ENCODE data around the gene JPH3. TPM values are rescaled to one million over a fixed set of nuclear protein-coding genes. Genes with fewer than 3 reads are reported as not detected.

The JPH3 gene
- total and polyA plus RNA-seq, 2 donors, result 0.53 to 0.95 TPM

- H3K4me3 ChIP-seq (ENCODE audit: low read depth, low read length), result no peak overlapping the region
- no peak overlapping the region for H3K27ac ChIP-seq (ENCODE audit: low read depth)
- no peak for DNase-seq (ENCODE audit: extremely low spot score)
- 78% methylated on average over 12 of the region's 12 CpGs for WGBS
- H3K36me3 ChIP-seq (ENCODE audit: insufficient read depth), result no peaks in the 10 kb centered on the region
- H3K4me1 ChIP-seq (ENCODE audit: insufficient read depth), result no peaks in the 10 kb centered on the region
These were observed 15.9 kb downstream of the JPH3 start for GRCh38 chr16:87618216-87618615.

GRCh38 chr16:87619360-87620200 is 17.3 kb downstream of the JPH3 start:
- H3K27ac ChIP-seq (ENCODE audit: low read depth), result no peak overlapping the region
- DNase-seq (ENCODE audit: extremely low spot score), result no peak
- 57% methylated on average over 26 of the region's 26 CpGs for WGBS
- no peaks in the 10 kb centered on the region for H3K4me1 ChIP-seq (ENCODE audit: insufficient read depth)
- no peaks in the 10 kb centered on the region for H3K36me3 ChIP-seq (ENCODE audit: insufficient read depth)
- H3K4me3 ChIP-seq (ENCODE audit: low read depth, low read length), result no peak overlapping the region

- H3K4me3 ChIP-seq (ENCODE audit: low read depth, low read length), result no peak overlapping the region
- no peak overlapping the region for H3K27ac ChIP-seq (ENCODE audit: low read depth)
- no peak for DNase-seq (ENCODE audit: extremely low spot score)
- 12% methylated on average over 5 of the region's 5 CpGs for WGBS
- no peaks in the 10 kb centered on the region for H3K36me3 ChIP-seq (ENCODE audit: insufficient read depth)
- no peaks in the 10 kb centered on the region for H3K4me1 ChIP-seq (ENCODE audit: insufficient read depth)
These were observed 17.8 kb downstream of the JPH3 start for GRCh38 chr16:87620201-87620495.

GRCh38 chr16:87621550-87621829 is 19.2 kb downstream of the JPH3 start:
- DNase-seq (ENCODE audit: extremely low spot score), result no peak
- Histone ChIP-seq H3K4me3 (ENCODE audit: low read depth, low read length) (no peak overlapping the region), H3K4me1 (ENCODE audit: insufficient read depth) (no peaks in the 10 kb centered on the region), H3K36me3 (ENCODE audit: insufficient read depth) (no peaks in the 10 kb centered on the region), H3K27ac (ENCODE audit: low read depth) (no peak overlapping the region)
- WGBS, result 40% methylated on average over 8 of the region's 8 CpGs

- WGBS, result 47% methylated on average over 15 of the region's 15 CpGs
- Histone ChIP-seq H3K36me3 (ENCODE audit: insufficient read depth) (no peaks in the 10 kb centered on the region), H3K27ac (ENCODE audit: low read depth) (no peak overlapping the region), H3K4me1 (ENCODE audit: insufficient read depth) (no peaks in the 10 kb centered on the region), H3K4me3 (ENCODE audit: low read depth, low read length) (no peak overlapping the region)
- DNase-seq (ENCODE audit: extremely low spot score), result no peak
These were observed 19.8 kb downstream of the JPH3 start for GRCh38 chr16:87621976-87622713.

GRCh38 chr16:87622756-87623319 is 20.5 kb downstream of the JPH3 start:
- Histone ChIP-seq H3K4me3 (ENCODE audit: low read depth, low read length) (no peak overlapping the region), H3K27ac (ENCODE audit: low read depth) (no peak overlapping the region), H3K36me3 (ENCODE audit: insufficient read depth) (no peaks in the 10 kb centered on the region), H3K4me1 (ENCODE audit: insufficient read depth) (no peaks in the 10 kb centered on the region)
- no peak for DNase-seq (ENCODE audit: extremely low spot score)
- WGBS, result 86% methylated on average over 10 of the region's 10 CpGs

GRCh38 chr16:87625241-87625797 is 23.0 kb downstream of the JPH3 start:
- WGBS, result 77% methylated on average over 13 of the region's 13 CpGs
- no peaks in the 10 kb centered on the region for H3K4me1 ChIP-seq (ENCODE audit: insufficient read depth)
- DNase-seq (ENCODE audit: extremely low spot score), result no peak
- no peaks in the 10 kb centered on the region for H3K36me3 ChIP-seq (ENCODE audit: insufficient read depth)
- no peak overlapping the region for H3K4me3 ChIP-seq (ENCODE audit: low read depth, low read length)
- H3K27ac ChIP-seq (ENCODE audit: low read depth), result no peak overlapping the region

GRCh38 chr16:87626401-87626800 is 24.1 kb downstream of the JPH3 start:
- Histone ChIP-seq H3K4me1 (ENCODE audit: insufficient read depth) (no peaks in the 10 kb centered on the region), H3K4me3 (ENCODE audit: low read depth, low read length) (no peak overlapping the region), H3K27ac (ENCODE audit: low read depth) (no peak overlapping the region), H3K36me3 (ENCODE audit: insufficient read depth) (no peaks in the 10 kb centered on the region)
- 87% methylated on average over 14 of the region's 14 CpGs for WGBS
- DNase-seq (ENCODE audit: extremely low spot score), result no peak

- Histone ChIP-seq H3K36me3 (ENCODE audit: insufficient read depth) (no peaks in the 10 kb centered on the region), H3K4me3 (ENCODE audit: low read depth, low read length) (no peak overlapping the region), H3K27ac (ENCODE audit: low read depth) (no peak overlapping the region), H3K4me1 (ENCODE audit: insufficient read depth) (no peaks in the 10 kb centered on the region)
- DNase-seq (ENCODE audit: extremely low spot score), result no peak
- WGBS, result 64% methylated on average over 6 of the region's 6 CpGs
These were observed 24.6 kb downstream of the JPH3 start for GRCh38 chr16:87626905-87627304.

- no peak overlapping the region for H3K27ac ChIP-seq (ENCODE audit: low read depth)
- DNase-seq (ENCODE audit: extremely low spot score), result no peak
- WGBS, result 66% methylated on average over 14 of the region's 14 CpGs
- H3K4me3 ChIP-seq (ENCODE audit: low read depth, low read length), result no peak overlapping the region
- H3K4me1 ChIP-seq (ENCODE audit: insufficient read depth), result no peaks in the 10 kb centered on the region
- H3K36me3 ChIP-seq (ENCODE audit: insufficient read depth), result no peaks in the 10 kb centered on the region
These were observed 25.4 kb downstream of the JPH3 start for GRCh38 chr16:87627542-87628245.

GRCh38 chr16:87628246-87628923 is 26.1 kb downstream of the JPH3 start:
- no peak overlapping the region for H3K27ac ChIP-seq (ENCODE audit: low read depth)
- 85% methylated on average over 25 of the region's 25 CpGs for WGBS
- H3K36me3 ChIP-seq (ENCODE audit: insufficient read depth), result no peaks in the 10 kb centered on the region
- no peak for DNase-seq (ENCODE audit: extremely low spot score)
- no peak overlapping the region for H3K4me3 ChIP-seq (ENCODE audit: low read depth, low read length)
- no peaks in the 10 kb centered on the region for H3K4me1 ChIP-seq (ENCODE audit: insufficient read depth)

- Histone ChIP-seq H3K36me3 (ENCODE audit: insufficient read depth) (no peaks in the 10 kb centered on the region), H3K4me1 (ENCODE audit: insufficient read depth) (no peaks in the 10 kb centered on the region), H3K27ac (ENCODE audit: low read depth) (no peak overlapping the region), H3K4me3 (ENCODE audit: low read depth, low read length) (no peak overlapping the region)
- WGBS, result 66% methylated on average over 7 of the region's 7 CpGs
- DNase-seq (ENCODE audit: extremely low spot score), result no peak
These were observed 26.6 kb downstream of the JPH3 start for GRCh38 chr16:87628940-87629339.

- WGBS, result 78% methylated on average over 2 of the region's 2 CpGs
- no peak for DNase-seq (ENCODE audit: extremely low spot score)
- no peaks in the 10 kb centered on the region for H3K4me1 ChIP-seq (ENCODE audit: insufficient read depth)
- H3K4me3 ChIP-seq (ENCODE audit: low read depth, low read length), result no peak overlapping the region
- no peak overlapping the region for H3K27ac ChIP-seq (ENCODE audit: low read depth)
- H3K36me3 ChIP-seq (ENCODE audit: insufficient read depth), result no peaks in the 10 kb centered on the region
These were observed 28.8 kb downstream of the JPH3 start for GRCh38 chr16:87631067-87631466.
